Stimulated activated CD4-positive, alpha-beta T cell treated with anti-CD3 and anti-CD28 coated beads, Interleukin-12 subunit alpha, Interleukin-12 subunit beta, amount 100 ng/mL, for 24 hours (primary cell): Measurements from ENCODE around the gene CMTR1.
"Not testable (repeated sequence)": the region's sequence is repeated elsewhere in the genome, so short reads cannot be mapped to it uniquely, and the experiment has no call there.

Experiments used
- DNase-seq, 2 experiments: peaks; one replicate each; pipeline ENCODE4 v3.0.0-alpha.2; 2020; ENCODE audit warnings: low read depth in 2 of 2

Gene CMTR1

DNA sequence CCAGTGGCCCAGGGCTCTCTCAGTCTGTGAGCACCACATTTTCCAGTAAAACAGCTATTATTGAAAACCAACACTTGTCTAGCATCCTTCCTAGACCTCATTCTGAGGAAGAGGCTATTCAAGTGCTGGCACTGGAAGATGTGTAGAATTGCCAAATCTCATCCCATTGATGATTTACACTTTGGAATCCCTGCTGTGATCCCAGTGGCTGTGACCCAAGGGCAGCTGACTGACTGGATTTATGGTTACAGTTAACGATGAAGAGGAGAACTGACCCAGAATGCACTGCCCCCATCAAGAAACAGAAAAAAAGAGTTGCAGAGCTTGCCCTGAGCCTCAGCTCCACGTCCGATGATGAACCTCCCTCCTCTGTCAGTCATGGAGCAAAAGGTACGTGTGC is 2.4 kb downstream of the CMTR1 start:
- no peak for DNase-seq

GRCh38 chr6:37435816-37436215 is 2.8 kb downstream of the CMTR1 start:
- no peak for DNase-seq

GRCh38 chr6:37438930-37439329 is 5.9 kb downstream of the CMTR1 start:
- DNase-seq, result no peak

- no peak for DNase-seq
These were observed 8.6 kb downstream of the CMTR1 start for GRCh38 chr6:37441651-37442050.

DNA sequence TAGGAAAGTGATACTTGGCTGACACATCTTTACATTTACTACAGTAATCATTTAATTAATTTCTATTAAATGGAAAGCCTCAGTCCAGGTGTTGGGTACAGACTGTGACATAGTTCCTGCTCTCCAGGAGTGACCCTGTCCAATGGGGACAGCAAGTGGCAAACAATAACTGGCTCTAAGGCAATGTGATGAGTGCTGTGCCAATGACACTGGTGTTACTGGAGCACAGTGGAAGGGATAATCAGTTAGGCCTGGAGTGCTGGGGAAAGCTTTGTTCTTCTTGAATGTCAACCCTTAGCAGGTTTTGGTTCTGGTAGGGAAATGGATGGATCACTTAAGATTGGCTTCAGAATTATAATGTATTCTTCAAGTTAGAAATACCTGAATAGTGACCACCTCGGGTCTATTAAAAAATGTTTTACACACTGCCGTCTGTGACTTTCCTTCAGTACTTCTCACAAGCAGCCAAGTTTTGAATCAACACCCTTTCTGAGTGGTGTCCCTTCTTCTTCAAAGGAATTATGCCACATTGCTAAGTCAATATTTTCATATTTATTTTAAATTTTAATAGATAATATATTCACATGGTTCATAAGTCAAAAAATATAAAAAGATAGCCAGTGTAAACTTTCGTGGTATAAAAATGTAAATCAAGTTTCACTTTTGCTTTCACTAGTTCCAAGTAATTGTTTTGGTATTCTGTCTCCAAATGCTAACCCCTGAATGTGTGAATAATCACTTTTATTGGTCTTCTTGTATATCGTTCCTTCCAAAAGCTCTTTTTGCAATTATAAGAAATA is 9.6 kb downstream of the CMTR1 start:
- DNase-seq, result no peak

GRCh38 chr6:37443216-37443542 is 10.2 kb downstream of the CMTR1 start:
- DNase-seq, result not testable (repeated sequence)

DNA sequence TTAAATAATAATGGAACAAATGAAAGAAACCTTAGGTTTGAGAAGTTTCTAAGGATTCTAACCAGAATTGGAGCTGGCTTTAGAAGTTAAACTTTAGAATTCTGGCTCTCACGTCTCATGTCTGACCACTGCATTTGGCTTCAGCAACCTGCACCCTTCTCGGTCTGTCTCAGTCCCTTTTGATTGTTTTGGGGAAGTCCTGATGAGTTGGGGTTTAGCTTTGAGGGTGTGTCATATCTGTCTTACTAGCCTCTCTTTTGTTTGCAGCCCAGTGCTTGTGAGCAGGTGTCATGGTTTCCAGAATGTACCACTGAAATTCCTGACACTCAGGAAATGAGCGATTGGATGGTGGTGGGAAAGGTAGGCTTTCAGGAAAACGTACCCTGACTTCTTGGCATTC is 17.0 kb downstream of the CMTR1 start:
- DNase-seq, result no peak

DNA sequence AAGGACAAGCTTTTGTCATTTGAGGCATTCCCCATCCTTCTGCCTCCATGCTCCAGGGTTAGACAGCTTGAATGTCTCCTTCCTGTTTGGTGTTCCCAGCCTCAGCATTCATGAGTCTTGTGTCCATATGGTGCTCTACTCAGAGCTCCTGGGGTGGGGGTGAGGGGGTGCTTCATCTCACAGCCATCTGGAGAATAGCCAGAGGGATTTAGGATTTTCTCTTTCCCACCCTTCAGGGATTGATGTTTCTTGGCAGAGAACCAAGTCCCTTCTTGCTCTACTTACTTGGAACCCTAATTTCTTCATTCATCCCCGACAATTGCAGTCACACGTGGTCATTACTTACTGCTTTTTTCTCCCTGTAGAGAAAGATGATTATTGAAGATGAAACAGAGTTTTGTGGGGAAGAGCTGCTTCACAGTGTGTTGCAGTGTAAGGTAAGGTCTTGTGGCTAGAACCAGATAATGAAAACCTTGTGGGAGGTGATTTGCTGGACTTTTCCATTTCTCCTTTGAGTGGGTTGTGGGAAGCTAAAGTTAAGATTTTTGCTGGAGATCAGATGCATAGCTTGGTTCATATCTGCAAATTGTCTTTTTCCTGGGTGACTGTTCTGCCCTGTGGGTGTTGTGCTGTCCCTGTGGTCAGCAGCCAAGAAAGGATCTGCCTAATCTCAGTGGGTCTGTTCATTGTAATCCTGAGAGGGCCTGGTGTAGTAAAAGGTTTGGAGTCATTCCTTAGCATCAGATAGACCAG is 18.6 kb downstream of the CMTR1 start:
- DNase-seq, result no peak

DNA sequence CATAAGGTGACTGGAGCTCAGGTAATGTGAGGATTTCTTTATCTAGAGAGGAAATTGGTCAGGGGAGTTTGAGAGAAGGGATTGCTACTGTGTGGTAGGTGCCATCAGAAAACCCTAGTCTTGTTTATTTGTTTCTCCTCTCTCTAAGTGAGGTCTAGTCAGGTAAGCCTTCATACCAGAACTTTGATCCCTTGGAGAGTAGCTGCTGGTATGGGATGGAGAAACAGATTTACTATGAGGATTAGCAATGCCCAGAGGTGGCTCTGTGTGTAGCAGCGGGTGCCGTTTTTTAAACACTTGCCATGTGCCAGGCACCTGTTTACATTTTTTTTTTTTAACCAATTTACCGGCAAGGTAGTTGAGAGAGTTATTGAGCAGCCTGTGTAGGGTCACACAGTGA is 19.5 kb downstream of the CMTR1 start:
- no peak for DNase-seq

DNA sequence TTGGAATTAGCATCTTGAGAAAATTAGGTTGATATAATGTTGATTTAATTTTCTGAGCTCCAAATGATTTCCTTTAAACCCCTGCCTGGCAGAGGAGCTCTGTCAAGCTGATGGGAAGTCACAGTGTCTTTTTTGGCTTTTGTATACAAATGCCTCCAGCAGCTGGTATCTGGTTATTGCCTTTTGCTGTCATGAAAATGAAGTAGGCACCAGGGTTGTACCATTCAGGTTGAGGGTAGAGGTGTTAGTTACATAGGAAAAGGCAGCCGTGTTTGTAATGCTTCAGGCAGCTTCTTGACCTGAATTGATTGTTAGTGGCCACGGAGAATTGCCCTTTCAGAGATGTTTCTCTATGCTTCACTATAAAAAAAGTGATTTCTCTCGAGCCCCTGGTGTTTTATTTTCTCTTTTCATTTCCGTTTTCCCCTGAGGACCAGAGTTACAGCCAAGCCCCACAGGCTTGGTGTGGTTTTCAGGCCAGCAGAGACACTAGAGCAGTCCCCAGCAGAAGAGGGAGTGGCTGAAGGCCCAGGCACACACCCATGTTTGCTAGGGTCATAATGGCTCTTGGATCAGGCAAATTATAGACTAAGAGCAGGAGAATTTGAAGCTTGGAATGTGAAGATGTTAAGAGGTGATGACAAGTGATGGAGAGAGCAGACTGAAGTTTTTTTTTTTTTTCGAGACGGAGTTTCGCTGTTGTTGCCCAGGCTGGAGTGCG is 21.6 kb downstream of the CMTR1 start:
- DNase-seq, result no peak

- DNase-seq, result no peak
These were observed 23.1 kb downstream of the CMTR1 start for GRCh38 chr6:37456126-37456525.

DNA sequence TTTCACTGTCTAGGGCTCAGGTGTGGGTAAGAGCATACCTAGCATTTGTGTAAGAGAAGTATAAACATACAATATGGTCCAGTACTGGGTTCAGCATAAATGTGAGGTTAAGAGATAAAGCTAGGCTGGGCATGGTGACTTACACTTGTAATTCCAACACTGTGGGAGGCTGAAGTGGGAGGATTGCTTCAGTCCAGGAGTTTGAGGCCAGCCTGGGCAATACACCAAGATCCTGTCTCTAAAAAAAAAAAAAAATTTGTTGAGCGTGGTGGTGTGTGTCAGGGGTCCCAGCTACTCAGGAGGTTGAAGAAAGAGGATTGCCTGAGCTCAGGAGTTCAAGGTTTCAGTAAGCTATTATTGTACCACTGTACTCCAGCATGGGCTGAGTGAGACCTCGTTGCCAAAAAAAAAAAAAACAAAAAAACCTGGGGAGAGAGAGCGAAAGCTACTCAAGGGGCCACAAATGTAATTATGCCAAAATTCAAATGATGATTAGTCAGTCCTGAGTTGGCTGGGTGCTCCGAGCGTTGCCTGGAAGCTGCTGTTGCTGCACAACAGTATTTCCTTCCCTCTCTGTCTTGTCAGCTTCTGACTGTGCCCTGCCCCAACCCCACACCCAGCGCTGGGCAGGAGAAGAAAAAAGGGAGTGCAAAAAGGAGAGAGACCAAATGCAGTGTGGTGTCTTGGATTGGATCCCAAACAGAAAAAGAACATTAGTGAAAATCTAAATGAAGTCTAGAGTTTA is 24.0 kb downstream of the CMTR1 start:
- no peak for DNase-seq

- DNase-seq, result no peak
These were observed 27.2 kb downstream of the CMTR1 start for GRCh38 chr6:37459981-37460800.

- DNase-seq, result no peak
These were observed 27.8 kb downstream of the CMTR1 start for GRCh38 chr6:37460805-37461204.

- no peak for DNase-seq
These were observed 30.1 kb downstream of the CMTR1 start for GRCh38 chr6:37463110-37463509.

DNA sequence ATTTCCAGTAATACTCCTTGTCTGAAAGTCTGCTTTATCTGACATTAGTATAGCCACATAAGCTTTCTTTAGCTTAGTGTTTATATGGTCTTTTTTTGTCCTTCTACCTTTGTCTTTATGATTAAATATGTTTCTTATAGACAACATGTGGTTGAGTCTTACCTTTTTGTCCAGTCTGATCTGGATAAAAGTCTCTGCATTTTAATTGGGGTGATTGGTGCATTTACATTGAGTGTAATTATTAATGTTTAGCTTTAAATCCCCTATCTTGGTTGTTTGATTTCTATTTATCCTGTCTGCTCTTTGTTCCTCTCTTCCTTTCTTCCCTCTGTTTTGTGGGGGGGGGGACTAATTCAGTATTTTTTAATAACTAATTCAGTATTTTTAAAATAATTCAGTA is 34.7 kb downstream of the CMTR1 start:
- DNase-seq, result no peak

GRCh38 chr6:37473364-37474095 is 40.5 kb downstream of the CMTR1 start:
- DNase-seq, result no peak

GRCh38 chr6:37474316-37474715 is 41.3 kb downstream of the CMTR1 start:
- DNase-seq, result no peak

GRCh38 chr6:37477191-37477590 is 44.2 kb downstream of the CMTR1 start:
- DNase-seq, result no peak

GRCh38 chr6:37477656-37478435 is 44.8 kb downstream of the CMTR1 start:
- no peak for DNase-seq
